HFFc6 (cell line): ENCODE results near the gene SIGLEC6. TPM values are rescaled to one million over a fixed set of nuclear protein-coding genes. Genes with fewer than 3 reads are reported as not detected.

Source experiments
- DNase-seq: peaks from one replicate; pipeline ENCODE4 v3.0.0-alpha.2; 2018
- H3K27ac Mint-ChIP-seq: 2 replicates; pipeline ENCODE4 v1.8.0; 2020; ENCODE audit warnings: mild to moderate bottlenecking, mixed read lengths
- H3K27me3 Mint-ChIP-seq: 2 replicates; pipeline ENCODE4 v1.8.0; 2021; ENCODE audit warnings: mild to moderate bottlenecking, moderate library complexity, mixed read lengths; ENCODE audit not compliant: insufficient read depth
- H3K36me3 Mint-ChIP-seq: 2 replicates; pipeline ENCODE4 v1.8.0; 2021; ENCODE audit warnings: low read depth, mixed read lengths
- H3K4me1 Mint-ChIP-seq: 2 replicates; pipeline ENCODE4 v1.8.0; 2020; ENCODE audit warnings: low read depth, mixed read lengths
- H3K4me3 Mint-ChIP-seq: 2 replicates; pipeline ENCODE4 v1.8.0; 2020; ENCODE audit warnings: mild to moderate bottlenecking, moderate library complexity, mixed read lengths
- H3K9me3 Mint-ChIP-seq: 2 replicates; pipeline ENCODE4 v1.8.0; 2020; ENCODE audit warnings: mild to moderate bottlenecking, mixed read lengths
- CTCF ChIP-seq: fragments of 200-600 bp; sonication (generic); IDR thresholded peaks from 2 replicates; pipeline ENCODE4 v1.5.0; 2021; ENCODE audit warnings: antibody characterized with exemption, mild to moderate bottlenecking
- total RNA-seq, 6 experiments: library from RNA; stranded (reverse); fragmentation: NEBNext Ultra II Directional; extraction: Animal tissue kit (Norgen Biotek cat#: 25700); gene quantifications; 2 replicates in 1 of 6; 3 replicates in 5 of 6; pipeline ENCODE4 v1.2.3, GENCODE V29; 2021

Gene SIGLEC6
- total RNA-seq, 6 experiments from 2014 or later = not detected

GRCh38 chr19:51490676-51491075 lies 40.8 kb downstream of the SIGLEC6 start:
- H3K27me3 Mint-ChIP-seq = no peaks in the 10 kb centered on the region; the same call in 1 of the 2 replicates
- peaks cover 33% of the 10 kb centered on the region for H3K9me3 Mint-ChIP-seq
- no peak for TF ChIP-seq CTCF
- H3K36me3 Mint-ChIP-seq = peaks cover 5% of the 10 kb centered on the region; the same call in 1 of the 2 replicates
- no peak overlapping the region for H3K27ac Mint-ChIP-seq
- no peak overlapping the region for H3K4me3 Mint-ChIP-seq
- no peaks in the 10 kb centered on the region for H3K4me1 Mint-ChIP-seq
- DNase-seq = no peak

GRCh38 chr19:51489113-51489512 lies 42.4 kb downstream of the SIGLEC6 start:
- Mint-ChIP-seq H3K4me3 (no peak overlapping the region), H3K9me3 (peaks cover 33% of the 10 kb centered on the region), H3K27ac (no peak overlapping the region), H3K36me3 (no peaks in the 10 kb centered on the region), H3K4me1 (no peaks in the 10 kb centered on the region), H3K27me3 (no peaks in the 10 kb centered on the region; the same call in none of the 2 replicates)
- no peak for TF ChIP-seq CTCF
- no peak for DNase-seq

- H3K4me3 Mint-ChIP-seq = no peak overlapping the region
- no peaks in the 10 kb centered on the region; the same call in none of the 2 replicates for H3K27me3 Mint-ChIP-seq
- no peak overlapping the region for H3K27ac Mint-ChIP-seq
- H3K36me3 Mint-ChIP-seq = no peaks in the 10 kb centered on the region
- TF ChIP-seq CTCF = no peak
- no peak for DNase-seq
- peaks cover 27% of the 10 kb centered on the region for H3K9me3 Mint-ChIP-seq
- no peaks in the 10 kb centered on the region for H3K4me1 Mint-ChIP-seq
Observed at GRCh38 chr19:51488491-51488890, 43.0 kb downstream of the SIGLEC6 start.

- Mint-ChIP-seq H3K27me3 (peaks cover 1% of the 10 kb centered on the region), H3K27ac (no peak overlapping the region), H3K4me3 (no peak overlapping the region)
Observed at GRCh38 chr19:51485960-51486660, 45.4 kb downstream of the SIGLEC6 start.

GRCh38 chr19:51480590-51480989 lies 50.9 kb downstream of the SIGLEC6 start:
- no peak overlapping the region for H3K4me3 Mint-ChIP-seq
- DNase-seq = no peak
- peaks cover 26% of the 10 kb centered on the region for H3K9me3 Mint-ChIP-seq
- TF ChIP-seq CTCF = no peak
- H3K4me1 Mint-ChIP-seq = no peaks in the 10 kb centered on the region
- no peaks in the 10 kb centered on the region for H3K36me3 Mint-ChIP-seq
- peaks cover 6% of the 10 kb centered on the region for H3K27me3 Mint-ChIP-seq
- H3K27ac Mint-ChIP-seq = no peak overlapping the region

More at GRCh38 chr19:51485960-51486660, 45.4 kb downstream of the SIGLEC6 start:
- TF ChIP-seq CTCF = no peak
- Mint-ChIP-seq H3K9me3 (peaks cover 15% of the 10 kb centered on the region), H3K4me1 (no peaks in the 10 kb centered on the region), H3K36me3 (no peaks in the 10 kb centered on the region)
- DNase-seq = no peak
